HEK293T (cell line): Measurements from ENCODE around the gene NLRP1.

ENCODE experiments used
- ARNT ChIP-seq: fragments of 450-650 bp; IDR thresholded peaks from 2 replicates; pipeline ENCODE4 v1.6.1; 2017; ENCODE audit warnings: mild to moderate bottlenecking
- FOXA1 ChIP-seq: fragments of 450-650 bp; IDR thresholded peaks from 2 replicates; pipeline ENCODE4 v1.6.1; 2016; ENCODE audit warnings: mild to moderate bottlenecking
- SUZ12 ChIP-seq: fragments of 450-650 bp; IDR thresholded peaks from 2 replicates; pipeline ENCODE4 v1.6.1; 2016; ENCODE audit warnings: mild to moderate bottlenecking
- TARDBP ChIP-seq: fragments of 450-650 bp; IDR thresholded peaks from 2 replicates; pipeline ENCODE4 v1.6.1; 2016

GRCh38 chr17:5588584-5588983 is 4.3 kb upstream of the NLRP1 start:
- TF ChIP-seq FOXA1 (no peak), SUZ12 (no peak), ARNT (no peak), TARDBP (no peak)
